ENCODE measurements around the gene MAOB. TPM values are rescaled to one million over a fixed set of nuclear protein-coding genes. Genes with fewer than 3 reads are reported as not detected.

The MAOB gene
- total and polyA plus RNA-seq, 2 donors (not counting 1 experiment from before 2014, with no cell fraction given): not detected

GRCh38 chrX:43860646-43861370, 21.4 kb downstream of the MAOB start:
- H3K9me3 ChIP-seq (ENCODE audit: control extremely low read depth in 1 of 3, control insufficient read depth in 2 of 3, insufficient read depth in 1 of 3, low read length in 2 of 3): no peaks in the 10 kb centered on the region
- intact Hi-C loops (cut with micrococcal nuclease): no loop called here
- ChIA-PET CTCF (no interaction called here), POLR2A (no interaction called here)
- Mint-ChIP-seq H3K27me3 (no peaks in the 10 kb centered on the region), H3K4me1 (no peaks in the 10 kb centered on the region), H3K9me3 (ENCODE audit: insufficient read depth) (no peaks in the 10 kb centered on the region), H3K4me3 (no peak overlapping the region), H3K27ac (no peak overlapping the region)
- H3K4me1 ChIP-seq (ENCODE audit: control insufficient read depth in 2 of 2, insufficient read depth in 2 of 2, low read length in 2 of 2): no peaks in the 10 kb centered on the region
- H3K4me3 ChIP-seq (ENCODE audit: control extremely low read depth in 1 of 5, extremely low read depth in 1 of 5, insufficient read depth in 1 of 5, low read depth in 2 of 5, low read length in 4 of 5): no peak overlapping the region
- no peak for TF ChIP-seq EZH2 (IDR thresholded peaks at IDR 0.05; ENCODE audit: borderline replicate concordance, insufficient read depth, low read depth, low read length, poor library complexity, severe bottlenecking)
- TF ChIP-seq, protein P1, sequence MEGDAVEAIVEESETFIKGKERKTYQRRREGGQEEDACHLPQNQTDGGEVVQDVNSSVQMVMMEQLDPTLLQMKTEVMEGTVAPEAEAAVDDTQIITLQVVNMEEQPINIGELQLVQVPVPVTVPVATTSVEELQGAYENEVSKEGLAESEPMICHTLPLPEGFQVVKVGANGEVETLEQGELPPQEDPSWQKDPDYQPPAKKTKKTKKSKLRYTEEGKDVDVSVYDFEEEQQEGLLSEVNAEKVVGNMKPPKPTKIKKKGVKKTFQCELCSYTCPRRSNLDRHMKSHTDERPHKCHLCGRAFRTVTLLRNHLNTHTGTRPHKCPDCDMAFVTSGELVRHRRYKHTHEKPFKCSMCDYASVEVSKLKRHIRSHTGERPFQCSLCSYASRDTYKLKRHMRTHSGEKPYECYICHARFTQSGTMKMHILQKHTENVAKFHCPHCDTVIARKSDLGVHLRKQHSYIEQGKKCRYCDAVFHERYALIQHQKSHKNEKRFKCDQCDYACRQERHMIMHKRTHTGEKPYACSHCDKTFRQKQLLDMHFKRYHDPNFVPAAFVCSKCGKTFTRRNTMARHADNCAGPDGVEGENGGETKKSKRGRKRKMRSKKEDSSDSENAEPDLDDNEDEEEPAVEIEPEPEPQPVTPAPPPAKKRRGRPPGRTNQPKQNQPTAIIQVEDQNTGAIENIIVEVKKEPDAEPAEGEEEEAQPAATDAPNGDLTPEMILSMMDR (IDR thresholded peaks at IDR 0.05): no peak
- H3K27ac ChIP-seq (ENCODE audit: low read length in 2 of 2): no peak overlapping the region
- no peak overlapping the region for H3K9ac ChIP-seq (ENCODE audit: low read length)
- ATAC-seq (ENCODE audit: low read depth): no peak
- H3K79me2 ChIP-seq (ENCODE audit: control insufficient read depth, insufficient read depth, low read length): no peaks in the 10 kb centered on the region
- no peaks in the 10 kb centered on the region for H3K36me3 ChIP-seq (replicated peaks in 1 of 2; ENCODE audit: control extremely low read depth in 1 of 2, control insufficient read depth in 1 of 2, extremely low read depth in 1 of 2, insufficient read depth in 2 of 2, low read length in 1 of 2)
- no peaks in the 10 kb centered on the region for H4K20me1 ChIP-seq (ENCODE audit: control insufficient read depth, insufficient read depth, low read length, poor library complexity, severe bottlenecking)
- no peak overlapping the region for H3K4me2 ChIP-seq (replicated peaks; ENCODE audit: low read depth, low read length, poor library complexity, severe bottlenecking)
- H3K27me3 ChIP-seq (replicated peaks in 1 of 4; ENCODE audit: control extremely low read depth in 1 of 4, control insufficient read depth in 3 of 4, insufficient read depth in 4 of 4, low read length in 3 of 4): no peaks in the 10 kb centered on the region
- H2AFZ ChIP-seq (ENCODE audit: insufficient read depth, low read depth, low read length, poor library complexity, severe bottlenecking): no peak overlapping the region
- 71% methylated on average over 1 of the region's 8 CpGs for WGBS (ENCODE audit: insufficient coverage)
- no peak for DNase-seq

DNA sequence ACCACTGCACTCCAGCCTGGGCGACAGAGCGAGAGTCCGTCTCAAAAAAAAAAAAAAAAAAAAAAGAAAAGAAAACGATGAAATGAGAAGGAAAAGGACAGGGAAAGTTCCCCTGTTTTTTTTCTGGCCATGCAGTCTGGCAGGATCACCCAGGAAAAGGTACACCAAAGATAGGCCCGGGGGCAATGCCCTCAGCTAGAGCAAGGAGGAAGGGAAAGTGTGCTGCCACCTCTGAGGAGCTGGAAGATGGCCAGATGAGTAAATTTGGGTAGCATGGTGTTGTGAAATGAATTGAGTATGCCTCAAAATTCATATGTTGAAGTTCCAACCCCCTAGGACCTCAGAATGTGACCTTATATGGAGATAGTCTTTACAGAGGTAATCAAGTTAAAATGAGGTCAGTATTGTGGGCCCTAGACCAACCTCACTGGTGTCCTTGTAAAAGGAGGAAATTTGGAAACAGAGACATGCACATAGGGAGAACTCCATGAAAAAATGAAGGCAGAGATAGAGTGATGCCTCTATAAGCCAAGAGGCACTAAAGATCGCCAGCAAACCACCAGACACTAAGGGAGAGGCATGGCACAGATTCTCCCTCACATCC, 28.9 kb downstream of the MAOB start:
- WGBS (ENCODE audit: insufficient coverage): 100% methylated on average over 1 of the region's 6 CpGs
- no peaks in the 10 kb centered on the region for H3K36me3 ChIP-seq (replicated peaks in 1 of 2; ENCODE audit: control extremely low read depth in 1 of 2, control insufficient read depth in 1 of 2, extremely low read depth in 1 of 2, insufficient read depth in 2 of 2, low read length in 1 of 2)
- ATAC-seq (ENCODE audit: low read depth): no peak
- ChIA-PET POLR2A (no interaction called here), CTCF (no interaction called here)
- intact Hi-C loops (cut with micrococcal nuclease): no loop called here
- H2AFZ ChIP-seq (ENCODE audit: insufficient read depth, low read depth, low read length, poor library complexity, severe bottlenecking): no peak overlapping the region
- no peaks in the 10 kb centered on the region for H3K79me2 ChIP-seq (ENCODE audit: control insufficient read depth, insufficient read depth, low read length)
- H3K9me3 Mint-ChIP-seq (ENCODE audit: insufficient read depth): no peaks in the 10 kb centered on the region
- no peaks in the 10 kb centered on the region for H3K4me1 Mint-ChIP-seq
- TF ChIP-seq, protein P1 (IDR thresholded peaks at IDR 0.05): no peak
- TF ChIP-seq EZH2 (IDR thresholded peaks at IDR 0.05; ENCODE audit: borderline replicate concordance, insufficient read depth, low read depth, low read length, poor library complexity, severe bottlenecking): no peak
- H3K4me1 ChIP-seq (ENCODE audit: control insufficient read depth in 2 of 2, insufficient read depth in 2 of 2, low read length in 2 of 2): no peaks in the 10 kb centered on the region
- H3K9me3 ChIP-seq (ENCODE audit: control extremely low read depth in 1 of 3, control insufficient read depth in 2 of 3, insufficient read depth in 1 of 3, low read length in 2 of 3): no peaks in the 10 kb centered on the region
- H3K4me2 ChIP-seq (replicated peaks; ENCODE audit: low read depth, low read length, poor library complexity, severe bottlenecking): no peak overlapping the region
- H3K27me3 ChIP-seq (replicated peaks in 1 of 4; ENCODE audit: control extremely low read depth in 1 of 4, control insufficient read depth in 3 of 4, insufficient read depth in 4 of 4, low read length in 3 of 4): no peaks in the 10 kb centered on the region
- no peak for DNase-seq
- H3K4me3 ChIP-seq (ENCODE audit: control extremely low read depth in 1 of 5, extremely low read depth in 1 of 5, insufficient read depth in 1 of 5, low read depth in 2 of 5, low read length in 4 of 5): no peak overlapping the region
- no peak overlapping the region for H3K4me3 Mint-ChIP-seq
- no peak overlapping the region for H3K27ac ChIP-seq (ENCODE audit: low read length in 2 of 2)
- no peak overlapping the region for H3K9ac ChIP-seq (ENCODE audit: low read length)
- H3K27ac Mint-ChIP-seq: no peak overlapping the region
- no peaks in the 10 kb centered on the region for H3K27me3 Mint-ChIP-seq
- H4K20me1 ChIP-seq (ENCODE audit: control insufficient read depth, insufficient read depth, low read length, poor library complexity, severe bottlenecking): no peaks in the 10 kb centered on the region

Data from B cell (primary cell).